Endothelial cell of umbilical vein (primary cell): ENCODE results near the gene RAB4B. TPM values are rescaled to one million over a fixed set of nuclear protein-coding genes. Genes with fewer than 3 reads are reported as not detected.

Experiments
- BruUV-seq: library from RNA; stranded (reverse); fragments of 400-500 nt; replicated peaks from 2 replicates; lab custom pipeline; 2021; lab: Mats Ljungman, UMichigan
- CTCF ChIA-PET: fragments of 300-600, 350-600 bp; sonication (Branson Sonifier 250); formaldehyde crosslinking; loops from one replicate; lab custom pipeline; 2021; ENCODE audit warnings: antibody characterized with exemption, inconsistent platforms; lab: Charles Lee
- POLR2A ChIA-PET: fragments of 300-600, 350-600 bp; sonication (Branson Sonifier 250); formaldehyde crosslinking; loops from one replicate; lab custom pipeline; 2021; ENCODE audit warnings: antibody characterized with exemption, inconsistent platforms; lab: Charles Lee
- DNase-seq: peaks from one replicate; pipeline ENCODE4 v3.0.0-alpha.2; 2011; ENCODE audit warnings: low read depth, low spot score
- FAIRE-seq: peaks from 2 replicates; lab custom pipeline; 2011; peaks lifted over from hg19 to GRCh38; lab: Jason Lieb, UNC
- H2AFZ ChIP-seq: 2 replicates; pipeline ENCODE4 v1.6.0; 2012; ENCODE audit warnings: low read depth, low read length, control low read depth, inconsistent platforms
- H3K27ac ChIP-seq: 2 replicates; pipeline ENCODE4 v1.5.1; 2011; ENCODE audit warnings: low read depth, mild to moderate bottlenecking, control low read depth, low read length, moderate library complexity; ENCODE audit not compliant: insufficient read depth
- H3K27me3 ChIP-seq, 2 experiments: 2 replicates each; pipeline versions ENCODE4 v1.6.0 to v1.6.1; 2011; ENCODE audit warnings: low read length in 2 of 2, mixed read lengths in 1 of 2; ENCODE audit not compliant: control insufficient read depth in 2 of 2, insufficient read depth in 2 of 2
- H3K36me3 ChIP-seq, 2 experiments: 2 replicates in 1 of 2; 3 replicates in 1 of 2; pipeline ENCODE4 v1.5.1; 2011; ENCODE audit warnings: low read length in 2 of 2, mild to moderate bottlenecking in 1 of 2, moderate library complexity in 1 of 2; ENCODE audit not compliant: control insufficient read depth in 2 of 2, insufficient read depth in 2 of 2; ENCODE audit errors: extremely low read depth in 1 of 2
- H3K4me1 ChIP-seq: 3 replicates; pipeline ENCODE4 v1.5.1; 2011; ENCODE audit warnings: mild to moderate bottlenecking, low read length; ENCODE audit not compliant: control insufficient read depth, insufficient read depth; ENCODE audit errors: extremely low read depth
- H3K4me2 ChIP-seq: 2 replicates; pipeline ENCODE4 v1.6.1; 2011; ENCODE audit warnings: low read length, control low read depth, mixed read lengths; ENCODE audit not compliant: insufficient read depth
- H3K4me3 ChIP-seq, 3 experiments: fragments of 200-600 bp in 1 of 3; sonication (generic), shearing (Covaris generic) in 1 of 3; replicated peaks in 1 of 3; 2 replicates each; pipeline ENCODE4 v1.5.1; 2011 to 2016; ENCODE audit warnings: control low read depth in 3 of 3, low read length in 3 of 3, mild to moderate bottlenecking in 2 of 3, inconsistent platforms in 1 of 3, low read depth in 1 of 3, moderate library complexity in 1 of 3; ENCODE audit not compliant: insufficient read depth in 1 of 3
- H3K79me2 ChIP-seq: 2 replicates; pipeline ENCODE4 v1.6.0; 2012; ENCODE audit warnings: low read length, inconsistent platforms; ENCODE audit not compliant: control insufficient read depth, insufficient read depth
- H3K9ac ChIP-seq: replicated peaks from 2 replicates; pipeline ENCODE3; 2011; ENCODE audit warnings: low read length, control low read depth; ENCODE audit not compliant: insufficient read depth; ENCODE audit errors: extremely low read depth
- H3K9me1 ChIP-seq: replicated peaks from 3 replicates; pipeline ENCODE4 v1.6.0; 2011; ENCODE audit warnings: mild to moderate bottlenecking, low read length; ENCODE audit not compliant: control insufficient read depth, insufficient read depth; ENCODE audit errors: extremely low read depth
- H3K9me3 ChIP-seq: replicated peaks from 2 replicates; pipeline ENCODE4 v1.5.1; 2012; ENCODE audit warnings: low read length, inconsistent platforms; ENCODE audit not compliant: control insufficient read depth, insufficient read depth
- H4K20me1 ChIP-seq: replicated peaks from 2 replicates; pipeline ENCODE3; 2011; ENCODE audit warnings: mild to moderate bottlenecking, low read length; ENCODE audit not compliant: control insufficient read depth, insufficient read depth; ENCODE audit errors: extremely low read depth
- CTCF ChIP-seq, 2 donors: IDR thresholded peaks; 1 replicate in 1 of 2; 2 replicates in 1 of 2; pipeline ENCODE4 v1.5.1; 2011; ENCODE audit warnings: low read length in 2 of 2, mild to moderate bottlenecking in 2 of 2, moderate library complexity in 2 of 2, control low read depth in 1 of 2, inconsistent platforms in 1 of 2, low read depth in 1 of 2; ENCODE audit not compliant: insufficient read depth in 1 of 2; ENCODE audit errors: extremely low read depth in 1 of 2
- EZH2 ChIP-seq: IDR thresholded peaks from 2 replicates; pipeline ENCODE4 v1.6.1; 2012; ENCODE audit warnings: borderline replicate concordance, low read depth, mild to moderate bottlenecking, moderate library complexity, low read length, inconsistent platforms; ENCODE audit not compliant: severe bottlenecking
- FOS ChIP-seq: IDR thresholded peaks from 2 replicates; pipeline ENCODE4 v1.6.1; 2011; ENCODE audit warnings: mild to moderate bottlenecking, low read length, moderate library complexity, borderline replicate concordance; ENCODE audit not compliant: insufficient read depth
- GATA2 ChIP-seq: IDR thresholded peaks from 2 replicates; pipeline ENCODE4 v1.7.0; 2011; ENCODE audit warnings: low read depth, mild to moderate bottlenecking, moderate library complexity, mixed read lengths, low read length; ENCODE audit not compliant: insufficient read length, insufficient read depth
- JUN ChIP-seq: IDR thresholded peaks from 2 replicates; pipeline ENCODE4 v1.6.1; 2011; ENCODE audit warnings: borderline replicate concordance, low read depth; ENCODE audit not compliant: insufficient read length, insufficient read depth
- MYC ChIP-seq: IDR thresholded peaks from one replicate; pipeline ENCODE4 v1.6.1; 2011; ENCODE audit warnings: mild to moderate bottlenecking, low read depth, low read length
- POLR2A ChIP-seq: IDR thresholded peaks from 2 replicates; pipeline ENCODE4 v1.6.1; 2012; ENCODE audit warnings: low read depth, mild to moderate bottlenecking, control low read depth, low read length
- POLR2AphosphoS5 ChIP-seq: IDR thresholded peaks from 2 replicates; pipeline ENCODE4 v1.6.1; 2012; ENCODE audit warnings: low read depth, mild to moderate bottlenecking, control low read depth, low read length, moderate library complexity; ENCODE audit not compliant: insufficient read depth
- dilution Hi-C: fragments of 300-500 bp; cut with MboI; formaldehyde crosslinking; loops from one replicate; pipeline ENCODE4 v1.15.0; 2019; ENCODE audit warnings: low sequenced_read_pairs; ENCODE audit not compliant: extremely low pct_ligation_motif_present
- intact Hi-C: fragments of 100-400 bp; cut with micrococcal nuclease; formaldehyde crosslinking; loops from one replicate; pipeline ENCODE4 v1.10.0; 2022
- polyA plus RNA-seq, 4 experiments: library from polyadenylated mRNA; depleted of rRNA in 3 of 4; stranded (reverse) in 3 of 4; unstranded in 1 of 4; fragments of >200 nt; gene quantifications; 2 replicates each; pipeline versions ENCODE4 v1.2.1 to v1.2.3, GENCODE V29; 2011 to 2012; ENCODE audit warnings: missing spikeins in 1 of 4
- total RNA-seq: library from RNA; stranded (reverse); gene quantifications from 2 replicates; pipeline ENCODE4 v1.2.3, GENCODE V29; 2021

The RAB4B gene
- total and polyA plus RNA-seq, 2 donors (not counting 3 experiments of a cell fraction or from before 2014, with no cell fraction given), result 33.6 to 61.0 TPM

- H4K20me1 ChIP-seq, result no peaks in the 10 kb centered on the region
- DNase-seq (no peak), FAIRE-seq (no peak)
- no peak for TF ChIP-seq MYC
- TF ChIP-seq POLR2AphosphoS5, result no peak
- no peak for TF ChIP-seq EZH2
- TF ChIP-seq CTCF (IDR thresholded peaks at IDR 0.05; ENCODE audit: extremely low read depth in 1 of 2, insufficient read depth in 1 of 2, low read depth in 1 of 2, low read length in 2 of 2), result no peak
- no peak for TF ChIP-seq POLR2A
- TF ChIP-seq JUN, result no peak
- TF ChIP-seq FOS, result no peak
- TF ChIP-seq GATA2, result no peak
- H3K4me3 ChIP-seq, result no peak overlapping the region
- peaks cover 17% of the 10 kb centered on the region for H3K4me1 ChIP-seq
- intact Hi-C loops, result no loop called here
- no peaks in the 10 kb centered on the region for H3K9me3 ChIP-seq
- no TSS peak for BruUV-seq
- CTCF ChIA-PET, result no interaction called here
- H3K36me3 ChIP-seq, result no peaks in the 10 kb centered on the region
- H2AFZ ChIP-seq, result no peak overlapping the region
- no peaks in the 10 kb centered on the region for H3K27me3 ChIP-seq
- dilution Hi-C loops, result no loop called here
- no peak overlapping the region for H3K27ac ChIP-seq
- H3K9me1 ChIP-seq, result no peaks in the 10 kb centered on the region
- POLR2A ChIA-PET, result no interaction called here
- H3K79me2 ChIP-seq, result no peaks in the 10 kb centered on the region
- H3K9ac ChIP-seq, result no peak overlapping the region
- H3K4me2 ChIP-seq, result no peak overlapping the region
Measured at GRCh38 chr19:40775632-40776022, 2.4 kb upstream of the RAB4B start.
